ENCODE data around the gene CCDC85C.

DNA sequence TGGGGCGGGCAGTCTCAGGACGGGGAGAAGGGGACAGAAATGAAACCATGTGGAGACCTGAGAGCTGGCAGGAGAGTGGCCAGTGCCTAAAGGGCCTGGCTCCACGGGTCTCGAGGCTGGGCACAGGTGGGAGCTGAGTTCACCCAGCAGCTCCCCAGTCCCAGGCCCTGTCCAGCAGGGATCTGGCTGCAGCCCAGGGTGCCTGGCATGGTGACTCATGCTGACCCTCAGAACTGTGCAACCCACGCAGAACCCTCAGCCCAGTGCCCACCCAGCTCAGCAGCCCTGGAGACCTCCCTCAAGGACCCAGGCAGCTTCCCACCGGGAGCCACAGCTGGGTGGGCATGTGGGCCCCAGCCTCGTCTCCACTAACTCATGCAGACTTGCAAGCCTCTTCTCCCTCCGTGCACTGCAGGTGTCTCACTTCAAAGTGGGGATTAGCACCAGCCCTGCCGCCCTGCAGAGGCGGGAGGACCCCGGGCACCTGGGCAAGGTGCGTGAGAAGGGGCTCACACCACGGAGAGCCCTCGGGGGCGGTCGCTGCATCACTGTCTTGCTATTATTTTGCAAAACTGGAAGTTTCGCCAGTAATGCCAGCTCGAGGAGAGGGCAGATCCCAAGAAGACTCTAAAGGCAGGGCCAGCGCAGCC, 76.5 kb downstream of the CCDC85C start:
- TF ChIP-seq FOXJ3 (CRISPR knock-in tag; IDR thresholded peaks at IDR 0.05; ENCODE audit: borderline replicate concordance) (no peak), ESRRA (CRISPR knock-in tag; IDR thresholded peaks at IDR 0.05; ENCODE audit: borderline replicate concordance) (no peak), CBFB (CRISPR knock-in tag; IDR thresholded peaks at IDR 0.05; ENCODE audit: low read depth) (no peak), FOXK1 (CRISPR knock-in tag; IDR thresholded peaks at IDR 0.05) (no peak), CREB1 (CRISPR knock-in tag; IDR thresholded peaks at IDR 0.05) (no peak)
- TF ChIP-seq, protein P1, sequence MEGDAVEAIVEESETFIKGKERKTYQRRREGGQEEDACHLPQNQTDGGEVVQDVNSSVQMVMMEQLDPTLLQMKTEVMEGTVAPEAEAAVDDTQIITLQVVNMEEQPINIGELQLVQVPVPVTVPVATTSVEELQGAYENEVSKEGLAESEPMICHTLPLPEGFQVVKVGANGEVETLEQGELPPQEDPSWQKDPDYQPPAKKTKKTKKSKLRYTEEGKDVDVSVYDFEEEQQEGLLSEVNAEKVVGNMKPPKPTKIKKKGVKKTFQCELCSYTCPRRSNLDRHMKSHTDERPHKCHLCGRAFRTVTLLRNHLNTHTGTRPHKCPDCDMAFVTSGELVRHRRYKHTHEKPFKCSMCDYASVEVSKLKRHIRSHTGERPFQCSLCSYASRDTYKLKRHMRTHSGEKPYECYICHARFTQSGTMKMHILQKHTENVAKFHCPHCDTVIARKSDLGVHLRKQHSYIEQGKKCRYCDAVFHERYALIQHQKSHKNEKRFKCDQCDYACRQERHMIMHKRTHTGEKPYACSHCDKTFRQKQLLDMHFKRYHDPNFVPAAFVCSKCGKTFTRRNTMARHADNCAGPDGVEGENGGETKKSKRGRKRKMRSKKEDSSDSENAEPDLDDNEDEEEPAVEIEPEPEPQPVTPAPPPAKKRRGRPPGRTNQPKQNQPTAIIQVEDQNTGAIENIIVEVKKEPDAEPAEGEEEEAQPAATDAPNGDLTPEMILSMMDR (IDR thresholded peaks at IDR 0.05) = no peak
- TF ChIP-seq, protein P2, sequence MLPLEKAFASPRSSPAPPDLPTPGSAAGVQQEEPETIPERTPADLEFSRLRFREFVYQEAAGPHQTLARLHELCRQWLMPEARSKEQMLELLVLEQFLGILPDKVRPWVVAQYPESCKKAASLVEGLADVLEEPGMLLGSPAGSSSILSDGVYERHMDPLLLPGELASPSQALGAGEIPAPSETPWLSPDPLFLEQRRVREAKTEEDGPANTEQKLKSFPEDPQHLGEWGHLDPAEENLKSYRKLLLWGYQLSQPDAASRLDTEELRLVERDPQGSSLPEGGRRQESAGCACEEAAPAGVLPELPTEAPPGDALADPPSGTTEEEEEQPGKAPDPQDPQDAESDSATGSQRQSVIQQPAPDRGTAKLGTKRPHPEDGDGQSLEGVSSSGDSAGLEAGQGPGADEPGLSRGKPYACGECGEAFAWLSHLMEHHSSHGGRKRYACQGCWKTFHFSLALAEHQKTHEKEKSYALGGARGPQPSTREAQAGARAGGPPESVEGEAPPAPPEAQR (CRISPR knock-in tag; IDR thresholded peaks at IDR 0.05) = no peak
- TF ChIP-seq, protein P3, sequence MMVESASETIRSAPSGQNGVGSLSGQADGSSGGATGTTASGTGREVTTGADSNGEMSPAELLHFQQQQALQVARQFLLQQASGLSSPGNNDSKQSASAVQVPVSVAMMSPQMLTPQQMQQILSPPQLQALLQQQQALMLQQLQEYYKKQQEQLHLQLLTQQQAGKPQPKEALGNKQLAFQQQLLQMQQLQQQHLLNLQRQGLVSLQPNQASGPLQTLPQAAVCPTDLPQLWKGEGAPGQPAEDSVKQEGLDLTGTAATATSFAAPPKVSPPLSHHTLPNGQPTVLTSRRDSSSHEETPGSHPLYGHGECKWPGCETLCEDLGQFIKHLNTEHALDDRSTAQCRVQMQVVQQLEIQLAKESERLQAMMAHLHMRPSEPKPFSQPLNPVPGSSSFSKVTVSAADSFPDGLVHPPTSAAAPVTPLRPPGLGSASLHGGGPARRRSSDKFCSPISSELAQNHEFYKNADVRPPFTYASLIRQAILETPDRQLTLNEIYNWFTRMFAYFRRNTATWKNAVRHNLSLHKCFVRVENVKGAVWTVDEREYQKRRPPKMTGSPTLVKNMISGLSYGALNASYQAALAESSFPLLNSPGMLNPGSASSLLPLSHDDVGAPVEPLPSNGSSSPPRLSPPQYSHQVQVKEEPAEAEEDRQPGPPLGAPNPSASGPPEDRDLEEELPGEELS (CRISPR knock-in tag; IDR thresholded peaks at IDR 0.05) = no peak
